NCI-H2029 (cell line): Measurements from ENCODE around the gene PTPRM.

ENCODE experiments used
- DNase-seq: peaks from one replicate; lab custom pipeline; 2025; lab: John Stamatoyannopoulos, UW

PTPRM gene

GRCh38 chr18:8238507-8238906 is 671.4 kb downstream of the PTPRM start:
- DNase-seq = no peak

- no peak for DNase-seq
Observed at GRCh38 chr18:8241731-8242130, 674.6 kb downstream of the PTPRM start.

DNA sequence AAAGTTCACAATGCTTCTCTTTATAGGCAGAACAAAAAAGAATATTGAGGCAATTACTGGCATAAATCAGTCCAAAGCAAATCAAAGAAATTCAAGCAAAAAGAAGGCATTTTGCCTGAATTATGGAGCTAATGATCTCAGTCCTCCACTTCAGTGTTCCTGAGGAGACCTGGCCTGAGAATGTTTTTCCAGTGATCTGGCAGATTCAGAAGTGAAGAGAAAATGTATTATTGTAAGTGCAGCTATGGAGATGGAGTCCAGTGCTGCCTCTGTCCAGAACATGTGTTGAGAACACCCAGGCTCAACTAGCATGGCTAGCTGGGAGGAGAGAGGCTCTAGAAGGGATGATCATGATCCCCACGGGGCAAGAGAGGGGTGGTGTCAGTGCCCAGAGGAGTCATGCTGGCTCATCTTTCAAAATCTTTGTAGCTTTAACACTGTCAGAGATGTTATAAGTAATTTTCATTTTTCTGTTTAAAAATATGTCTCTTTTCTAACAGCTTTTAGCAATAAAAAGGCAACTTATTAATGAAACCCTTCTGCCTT is 675.1 kb downstream of the PTPRM start:
- no peak for DNase-seq

- DNase-seq = no peak
Observed at GRCh38 chr18:8247700-8248099, 680.6 kb downstream of the PTPRM start.

GRCh38 chr18:8248576-8248975 is 681.5 kb downstream of the PTPRM start:
- DNase-seq = no peak

DNA sequence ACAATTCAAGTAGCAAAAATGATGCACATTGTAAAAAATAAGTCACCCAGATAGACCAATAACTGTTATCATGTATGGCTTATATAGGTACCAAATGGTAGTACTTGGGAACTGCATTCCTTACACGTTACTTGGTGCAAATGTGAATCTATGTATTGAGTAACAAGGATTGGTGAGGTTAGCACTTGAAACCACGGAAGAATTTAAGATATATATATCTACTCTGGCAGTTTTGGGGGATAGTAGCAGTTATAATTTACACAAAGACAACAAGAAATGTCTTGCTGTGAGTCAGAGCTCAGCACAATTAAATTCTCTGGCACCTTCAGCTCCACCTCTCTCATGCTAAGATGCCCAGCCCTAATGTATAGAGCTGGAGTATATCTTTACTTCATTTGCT is 682.7 kb downstream of the PTPRM start:
- DNase-seq = no peak

- DNase-seq = no peak
Observed at GRCh38 chr18:8252371-8252770, 685.3 kb downstream of the PTPRM start.

DNA sequence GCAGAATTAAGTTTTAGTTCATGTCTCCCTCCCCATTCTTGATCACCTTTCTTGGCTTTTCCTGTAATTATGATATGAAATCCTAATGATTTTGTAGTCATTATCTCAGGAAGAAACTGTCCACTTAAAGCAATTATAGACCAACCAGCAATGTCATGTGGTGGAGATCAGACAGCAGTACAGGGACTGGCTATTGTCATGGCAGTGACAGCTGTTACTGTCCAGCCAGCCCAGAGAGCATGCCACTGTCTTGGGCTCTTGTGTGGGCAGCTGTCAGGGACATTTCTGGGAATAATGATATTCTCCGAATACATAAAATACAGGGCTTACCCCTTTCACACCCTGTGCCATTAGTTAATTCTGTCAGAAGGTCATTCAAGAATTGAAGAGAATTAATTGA is 686.8 kb downstream of the PTPRM start:
- no peak for DNase-seq

- no peak for DNase-seq
Observed at GRCh38 chr18:8254654-8255053, 687.5 kb downstream of the PTPRM start.

GRCh38 chr18:8257851-8258434 is 690.8 kb downstream of the PTPRM start:
- no peak for DNase-seq

DNA sequence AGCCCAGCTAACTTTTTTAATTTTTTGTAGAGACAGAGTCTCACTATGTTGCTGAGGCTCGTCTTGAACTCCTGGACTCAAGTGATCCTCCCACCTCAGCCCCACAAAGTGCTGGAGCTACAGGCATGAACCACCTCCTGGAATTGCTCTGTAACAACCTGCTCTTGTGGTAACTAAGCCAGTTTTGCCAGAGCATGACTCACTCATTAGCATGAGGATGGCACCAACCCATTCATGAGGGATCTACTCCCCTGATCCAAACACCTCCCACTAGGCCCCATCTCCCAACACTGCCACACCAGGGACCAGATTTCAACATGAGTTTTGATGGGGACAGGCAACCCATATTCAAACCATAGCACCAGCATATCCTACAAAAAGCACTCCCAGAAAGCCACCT is 693.2 kb downstream of the PTPRM start:
- DNase-seq = no peak

GRCh38 chr18:8260827-8261226 is 693.7 kb downstream of the PTPRM start:
- no peak for DNase-seq

DNA sequence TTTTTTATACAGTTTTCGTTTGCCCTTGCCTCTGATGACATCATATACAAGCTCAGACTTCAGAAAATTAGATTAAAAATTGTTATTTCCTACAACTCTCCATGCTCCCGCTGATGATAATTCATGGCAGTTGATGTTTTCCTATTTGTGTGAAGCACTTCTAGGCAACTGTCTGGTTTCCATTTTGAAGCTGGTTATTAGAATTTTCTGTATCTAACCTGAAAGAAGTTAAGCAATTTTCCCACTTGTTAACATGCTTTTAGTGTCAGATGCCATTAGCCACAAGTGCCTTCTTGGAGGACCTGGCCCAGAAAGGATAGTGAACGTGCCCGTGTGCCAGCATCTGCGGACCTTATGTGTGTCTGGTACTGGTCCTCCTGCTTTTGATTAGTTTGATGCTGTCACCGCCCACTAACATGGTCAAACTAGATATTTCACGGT is 694.6 kb downstream of the PTPRM start:
- DNase-seq = no peak

DNA sequence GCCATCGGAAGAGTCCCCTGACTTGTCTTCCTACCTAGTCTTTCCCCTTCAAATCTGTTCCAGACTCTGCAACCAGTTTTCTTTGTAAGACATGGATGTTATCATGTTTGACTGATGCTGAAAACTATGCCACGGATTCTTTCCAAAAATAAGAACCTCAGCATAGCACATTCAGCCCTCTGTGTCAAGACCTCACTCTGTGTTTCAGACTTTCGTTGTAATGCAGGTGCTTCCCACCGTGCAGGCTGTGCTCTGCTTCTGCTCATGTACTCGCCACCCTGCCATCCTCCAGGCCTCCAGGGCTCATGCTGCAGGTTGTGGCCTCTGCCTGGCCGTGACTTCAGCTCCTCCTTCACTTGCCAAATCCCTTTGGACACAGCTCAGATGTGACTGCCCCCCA is 695.1 kb downstream of the PTPRM start:
- no peak for DNase-seq

DNA sequence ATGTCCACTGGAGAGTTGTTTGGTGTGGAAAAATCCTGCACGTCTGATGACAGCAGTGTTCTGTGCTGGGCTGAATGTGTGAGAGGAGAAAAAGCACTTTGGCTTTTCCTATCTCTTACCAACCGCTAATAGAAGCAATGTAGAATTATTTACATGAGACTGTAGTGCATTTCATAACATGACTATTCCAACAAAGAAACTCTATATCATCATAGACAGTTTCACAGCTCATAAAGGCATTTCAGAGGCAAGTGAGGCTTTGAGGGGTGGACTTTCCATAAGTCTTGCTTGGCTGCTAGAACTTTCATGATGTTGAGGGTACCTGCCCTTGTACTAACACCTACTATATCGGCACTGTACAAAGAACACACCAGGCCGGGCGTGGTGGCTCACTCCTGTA is 697.0 kb downstream of the PTPRM start:
- no peak for DNase-seq

DNA sequence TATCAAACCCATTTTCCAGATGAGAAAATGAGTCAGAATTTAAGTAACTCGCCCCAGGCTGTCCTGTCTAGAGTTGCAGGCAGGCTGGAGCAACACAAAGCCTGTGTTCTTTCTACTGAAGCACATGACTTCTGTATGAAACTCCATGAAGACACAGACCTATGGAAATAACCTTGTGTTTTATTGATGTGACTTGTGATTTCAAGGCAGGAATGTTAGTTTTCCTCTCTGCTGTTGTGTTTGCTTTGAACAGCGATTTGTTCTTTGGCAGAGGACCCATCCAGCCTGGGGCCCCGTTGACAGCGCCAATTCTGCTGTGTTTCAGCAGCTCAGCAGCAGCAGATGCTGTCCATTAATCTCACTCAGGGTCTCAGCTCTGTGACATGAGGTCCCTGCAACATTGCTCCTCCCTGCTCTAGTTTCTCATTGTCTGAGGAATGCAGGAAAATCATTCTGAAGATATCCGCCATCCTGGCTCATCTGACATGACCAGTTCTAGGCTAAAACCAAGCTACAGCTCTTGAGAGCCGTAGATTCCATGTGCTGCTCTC is 697.8 kb downstream of the PTPRM start:
- no peak for DNase-seq

- no peak for DNase-seq
Observed at GRCh38 chr18:8272254-8272653, 705.1 kb downstream of the PTPRM start.

DNA sequence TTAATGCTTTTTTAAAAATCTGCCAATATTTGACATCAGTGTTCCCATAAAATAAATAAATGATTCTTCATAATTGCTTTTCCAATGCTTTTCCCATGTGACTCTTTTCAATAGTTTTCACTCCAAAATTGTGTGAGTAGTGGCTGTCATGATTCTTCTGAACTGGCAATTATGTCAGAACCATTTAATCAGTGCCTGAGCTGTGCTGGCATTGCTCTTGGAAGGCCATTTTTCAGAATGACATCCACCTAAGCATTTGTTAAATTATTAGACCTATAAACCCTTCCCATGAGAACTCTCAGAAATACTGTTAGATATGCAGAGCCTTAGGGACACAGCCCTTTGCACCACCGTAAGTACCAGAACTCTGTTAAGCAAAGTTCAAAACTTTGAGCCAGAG is 707.3 kb downstream of the PTPRM start:
- no peak for DNase-seq

- no peak for DNase-seq
Observed at GRCh38 chr18:8276406-8276805, 709.3 kb downstream of the PTPRM start.

- no peak for DNase-seq
Observed at GRCh38 chr18:8277270-8277669, 710.2 kb downstream of the PTPRM start.

DNA sequence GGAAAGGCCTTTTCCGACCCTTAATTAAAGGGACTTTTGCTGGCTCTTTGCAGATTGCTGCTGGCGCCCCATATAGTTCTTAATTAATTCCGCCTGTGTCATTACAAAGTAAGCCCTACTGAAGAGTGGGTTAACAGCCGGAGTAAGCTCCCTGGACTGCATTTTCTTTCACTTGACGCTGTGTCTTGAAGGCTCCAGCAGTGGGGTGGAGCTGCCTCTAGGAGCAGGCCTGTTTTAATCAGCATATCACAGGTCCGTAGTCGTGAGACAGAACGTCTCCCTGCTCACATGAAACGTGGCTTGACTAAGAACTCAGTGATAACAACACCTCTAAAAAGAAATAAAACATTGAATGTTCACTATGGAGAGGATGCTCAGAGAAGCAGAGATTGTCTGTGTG is 712.2 kb downstream of the PTPRM start:
- DNase-seq = no peak

DNA sequence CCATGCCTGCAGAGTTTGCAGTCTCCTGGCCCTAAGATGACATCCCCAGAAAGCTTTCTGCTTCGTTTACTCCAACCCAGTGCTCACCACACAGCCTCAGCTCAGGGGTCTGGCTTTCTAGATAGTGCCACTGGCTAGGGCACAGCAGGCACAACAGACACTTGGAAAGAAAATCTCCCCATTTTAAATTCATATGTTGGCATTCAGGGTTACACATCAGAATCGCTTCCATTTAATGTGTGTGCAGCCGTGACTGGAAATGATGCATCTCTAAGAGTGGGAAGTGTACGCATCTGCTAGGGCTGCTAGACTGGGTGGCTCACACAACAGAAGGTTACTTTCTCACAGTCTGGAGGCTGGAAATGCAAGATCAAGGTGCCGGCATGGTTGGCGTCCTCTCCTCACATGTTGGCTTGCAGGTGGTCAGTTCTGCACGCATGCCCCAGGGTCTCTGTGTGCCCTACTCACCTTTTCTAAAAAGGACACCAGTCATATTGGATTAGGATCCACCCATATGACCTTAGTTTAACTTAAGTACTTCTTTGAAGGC is 712.7 kb downstream of the PTPRM start:
- no peak for DNase-seq

- no peak for DNase-seq
Observed at GRCh38 chr18:8283891-8284585, 716.9 kb downstream of the PTPRM start.
